SU-DHL-6 (cell line): Measurements from ENCODE around the gene HK2.

Experiments used
- H2AFZ ChIP-seq: fragments of 200-600 bp; sonication (generic); 2 replicates; pipeline ENCODE4 v1.6.1; 2014; ENCODE audit warnings: low read depth, mild to moderate bottlenecking, moderate library complexity, mixed read lengths, antibody characterized with exemption, low read length; ENCODE audit not compliant: severe bottlenecking
- H3F3A ChIP-seq: fragments of 200-600 bp; shearing (Covaris generic); 2 replicates; pipeline ENCODE4 v1.6.0; 2016; ENCODE audit warnings: antibody characterized with exemption, mild to moderate bottlenecking; ENCODE audit not compliant: insufficient read depth
- H3K27ac ChIP-seq: fragments of 200-600 bp; sonication (generic); 2 replicates; pipeline ENCODE4 v1.5.1; 2016; ENCODE audit warnings: low read depth, mild to moderate bottlenecking, low read length, moderate library complexity, mixed read lengths
- H3K27me3 ChIP-seq: fragments of 200-600 bp; sonication (generic), shearing (Covaris generic); 2 replicates; pipeline ENCODE4 v1.6.0; 2014; ENCODE audit warnings: mild to moderate bottlenecking, low read length
- H3K36me3 ChIP-seq: fragments of 200-600 bp; sonication (generic); 2 replicates; pipeline ENCODE4 v1.6.1; 2014; ENCODE audit warnings: mild to moderate bottlenecking, low read length, mixed read lengths
- H3K4me2 ChIP-seq: fragments of 300-600, 200-600 bp; shearing (Covaris generic), sonication (generic); 2 replicates; pipeline ENCODE4 v1.6.0; 2014; ENCODE audit warnings: low read length, low read depth, mild to moderate bottlenecking; ENCODE audit not compliant: poor library complexity, severe bottlenecking
- H3K4me3 ChIP-seq: fragments of 200-600 bp; sonication (generic); 2 replicates; pipeline ENCODE4 v1.5.1; 2014; ENCODE audit warnings: antibody characterized with exemption, low read length, mild to moderate bottlenecking, mixed read lengths; ENCODE audit not compliant: insufficient read depth, poor library complexity, severe bottlenecking
- H3K79me2 ChIP-seq: fragments of 200-600 bp; sonication (generic); 2 replicates; pipeline ENCODE4 v1.6.1; 2014; ENCODE audit warnings: mild to moderate bottlenecking, low read length, moderate library complexity; ENCODE audit not compliant: insufficient read depth
- H3K9ac ChIP-seq: fragments of 200-600 bp; sonication (generic); 2 replicates; pipeline ENCODE4 v1.7.0; 2014; ENCODE audit warnings: mild to moderate bottlenecking, low read length
- H3K9me2 ChIP-seq: fragments of 200-600 bp; sonication (generic); replicated peaks from 2 replicates; pipeline ENCODE4 v1.6.1; 2014; ENCODE audit warnings: low read length; ENCODE audit not compliant: insufficient read depth
- H3K9me3 ChIP-seq: fragments of 200-600 bp; sonication (generic); 2 replicates; pipeline ENCODE4 v1.6.1; 2014; ENCODE audit warnings: low read length, mixed read lengths; ENCODE audit not compliant: insufficient read depth
- H4K20me1 ChIP-seq: fragments of 200-600 bp; sonication (generic); 2 replicates; pipeline ENCODE4 v1.6.1; 2014; ENCODE audit warnings: low read depth, mild to moderate bottlenecking, antibody characterized with exemption, low read length, moderate library complexity, mixed read lengths
- CTCF ChIP-seq: fragments of 200-600 bp; sonication (generic); IDR thresholded peaks from one replicate; pipeline ENCODE4 v1.5.1; 2017; ENCODE audit warnings: antibody characterized with exemption, mild to moderate bottlenecking, low read length, moderate library complexity; ENCODE audit not compliant: insufficient read depth, poor library complexity, severe bottlenecking
- EZH2phosphoT487 ChIP-seq: fragments of 200-600 bp; sonication (generic), shearing (Covaris generic); conservative IDR thresholded peaks from 2 replicates; pipeline ENCODE4 v1.6.1; 2018; ENCODE audit warnings: mild to moderate bottlenecking, antibody characterized with exemption, low read length, moderate library complexity, mixed read lengths

The HK2 gene

GRCh38 chr2:74922592-74923227 is 88.8 kb downstream of the HK2 start:
- Histone ChIP-seq H3K27me3 (no peaks in the 10 kb centered on the region), H3K9me2 (no peaks in the 10 kb centered on the region), H3K9me3 (no peaks in the 10 kb centered on the region), H3K9ac (no peak overlapping the region), H3K4me2 (no peak overlapping the region), H3K27ac (no peak overlapping the region), H3K79me2 (no peaks in the 10 kb centered on the region), H3F3A (no peaks in the 10 kb centered on the region), H2AFZ (no peak overlapping the region), H3K36me3 (no peaks in the 10 kb centered on the region), H4K20me1 (no peaks in the 10 kb centered on the region), H3K4me3 (no peak overlapping the region)
- TF ChIP-seq CTCF, result no peak
- no peak for TF ChIP-seq EZH2phosphoT487

- no peak for TF ChIP-seq EZH2phosphoT487
- TF ChIP-seq CTCF, result no peak
- H3K27ac ChIP-seq, result no peak overlapping the region
- no peak overlapping the region for H2AFZ ChIP-seq
- no peaks in the 10 kb centered on the region for H4K20me1 ChIP-seq
- H3K9ac ChIP-seq, result no peak overlapping the region
- no peaks in the 10 kb centered on the region for H3K79me2 ChIP-seq
- H3K4me3 ChIP-seq, result no peak overlapping the region
- no peak overlapping the region for H3K4me2 ChIP-seq
- H3F3A ChIP-seq, result no peaks in the 10 kb centered on the region
- H3K27me3 ChIP-seq, result no peaks in the 10 kb centered on the region
- H3K9me3 ChIP-seq, result no peaks in the 10 kb centered on the region
- no peaks in the 10 kb centered on the region for H3K9me2 ChIP-seq
- no peaks in the 10 kb centered on the region for H3K36me3 ChIP-seq
These were observed 90.7 kb downstream of the HK2 start for GRCh38 chr2:74924463-74925265.

GRCh38 chr2:74925361-74925786 is 91.4 kb downstream of the HK2 start:
- H3K9ac ChIP-seq, result no peak overlapping the region
- H3K9me3 ChIP-seq, result no peaks in the 10 kb centered on the region

More at GRCh38 chr2:74925361-74925786, 91.4 kb downstream of the HK2 start:
- no peak overlapping the region for H2AFZ ChIP-seq
- no peaks in the 10 kb centered on the region for H3K36me3 ChIP-seq
- H3K27me3 ChIP-seq, result no peaks in the 10 kb centered on the region
- H3K27ac ChIP-seq, result no peak overlapping the region
- no peak overlapping the region for H3K4me3 ChIP-seq
- H3K9me2 ChIP-seq, result no peaks in the 10 kb centered on the region
- H3F3A ChIP-seq, result no peaks in the 10 kb centered on the region
- H4K20me1 ChIP-seq, result no peaks in the 10 kb centered on the region
- H3K4me2 ChIP-seq, result no peak overlapping the region
- H3K79me2 ChIP-seq, result no peaks in the 10 kb centered on the region
- TF ChIP-seq CTCF (no peak), EZH2phosphoT487 (no peak)
